NB4 (cell line): Measurements from ENCODE around the gene GAN.
"Not testable (repeated sequence)": the region's sequence is repeated elsewhere in the genome, so short reads cannot be mapped to it uniquely, and the experiment has no call there.

Source experiments
- DNase-seq: peaks from one replicate; pipeline ENCODE4 v3.0.0; 2010; ENCODE audit warnings: low read depth
- H3K4me3 ChIP-seq: one replicate; pipeline ENCODE4 v1.5.1; 2011; ENCODE audit warnings: mild to moderate bottlenecking, low read depth, low read length, moderate library complexity
- CTCF ChIP-seq: IDR thresholded peaks from one replicate; pipeline ENCODE4 v1.5.1; 2012; ENCODE audit warnings: low read depth, low read length
- MAX ChIP-seq: IDR thresholded peaks from 2 replicates; pipeline ENCODE4 v1.6.1; 2011; ENCODE audit warnings: low read depth, low read length
- MYC ChIP-seq: IDR thresholded peaks from 2 replicates; pipeline ENCODE4 v1.6.1; 2011; ENCODE audit warnings: low read depth, low read length
- POLR2A ChIP-seq: IDR thresholded peaks from 2 replicates; pipeline ENCODE4 v1.6.1; 2011; ENCODE audit warnings: mild to moderate bottlenecking; ENCODE audit not compliant: insufficient read length; ENCODE audit errors: extremely low read depth

Gene GAN

GRCh38 chr16:81399909-81400308 is 85.1 kb downstream of the GAN start:
- DNase-seq: no peak
- TF ChIP-seq MAX (no peak), CTCF (no peak), MYC (no peak), POLR2A (no peak)
- no peak overlapping the region for H3K4me3 ChIP-seq

- TF ChIP-seq POLR2A: no peak
- no peak for TF ChIP-seq CTCF
- TF ChIP-seq MAX: no peak
- TF ChIP-seq MYC: no peak
- no peak for DNase-seq
- no peak overlapping the region for H3K4me3 ChIP-seq
Observed at GRCh38 chr16:81401035-81401950, 86.5 kb downstream of the GAN start.

- DNase-seq: no peak
- TF ChIP-seq POLR2A (no peak), CTCF (no peak), MYC (no peak), MAX (no peak)
- H3K4me3 ChIP-seq: no peak overlapping the region
Observed at GRCh38 chr16:81403208-81403600, 88.4 kb downstream of the GAN start.

GRCh38 chr16:81403601-81404391 is 89.0 kb downstream of the GAN start:
- peak; percentile 89 for DNase-seq
- TF ChIP-seq CTCF (peak; percentile 83), POLR2A (no peak), MYC (peak; percentile 40; the same call in 1 of the 2 replicates), MAX (peak; percentile 55; the same call in 1 of the 2 replicates)
- no peak overlapping the region for H3K4me3 ChIP-seq

- DNase-seq, H3K4me3 ChIP-seq: not testable (repeated sequence)
Observed at GRCh38 chr16:81405002-81405401, 90.2 kb downstream of the GAN start.

GRCh38 chr16:81405702-81406113 is 90.9 kb downstream of the GAN start:
- TF ChIP-seq MYC: no peak
- TF ChIP-seq CTCF: no peak
- no peak for TF ChIP-seq POLR2A
- TF ChIP-seq MAX: no peak
- no peak overlapping the region for H3K4me3 ChIP-seq
- no peak for DNase-seq
